ENCODE data around the gene RPGRIP1L. TPM values are rescaled to one million over a fixed set of nuclear protein-coding genes. Genes with fewer than 3 reads are reported as not detected.

Gene RPGRIP1L
- total RNA-seq, 1 experiment from 2014 or later, result 10.3 TPM

DNA sequence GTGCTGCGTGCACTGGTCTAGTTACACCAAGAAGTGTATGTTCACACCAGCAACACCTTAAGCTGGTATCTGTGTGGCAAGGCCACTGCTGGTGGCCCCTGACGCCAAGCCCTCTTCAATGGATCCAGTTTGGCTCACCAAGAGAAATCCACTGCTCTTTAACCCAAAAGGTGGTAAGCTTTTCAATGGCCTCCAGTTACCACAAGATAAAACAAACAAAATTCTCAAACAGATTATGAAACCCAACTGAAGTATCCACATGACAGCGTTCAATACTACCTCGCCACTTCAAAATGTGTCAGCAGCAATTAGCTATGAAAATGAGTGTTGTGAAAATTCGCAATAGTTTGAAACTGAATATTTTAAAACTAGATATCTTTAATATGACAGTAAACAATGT lies 104.1 kb downstream of the RPGRIP1L start:
- H3K4me1 ChIP-seq (ENCODE audit: control insufficient read depth in 1 of 2, insufficient read depth in 2 of 2, low read length in 2 of 2), result no peaks in the 10 kb centered on the region
- no peak overlapping the region for H2AFZ ChIP-seq (ENCODE audit: low read depth, low read length, poor library complexity, severe bottlenecking)
- ChIA-PET CTCF (no interaction called here), POLR2A (no interaction called here), RAD21 (ENCODE audit: low non-redundant PET in 1 of 2, low total read pairs in 2 of 2, uncharacterized antibody in 2 of 2, unreplicated experiment in 2 of 2) (no interaction called here)
- no peaks in the 10 kb centered on the region for H3K27me3 ChIP-seq (ENCODE audit: insufficient read depth, low read length)
- no peak overlapping the region for H3K4me3 ChIP-seq (replicated peaks in 1 of 2; ENCODE audit: low read depth in 1 of 2, low read length in 2 of 2)
- H3K4me2 ChIP-seq (ENCODE audit: low read length), result no peak overlapping the region
- ATAC-seq (no peak), DNase-seq (ENCODE audit: low read depth, low spot score) (no peak)
- H3K9me3 ChIP-seq (ENCODE audit: control insufficient read depth in 1 of 2, insufficient read depth in 1 of 2, low read depth in 1 of 2, low read length in 2 of 2), result no peaks in the 10 kb centered on the region
- no peak overlapping the region for H3K9ac ChIP-seq (ENCODE audit: low read length)
- H3K79me2 ChIP-seq (ENCODE audit: insufficient read depth, low read length), result no peaks in the 10 kb centered on the region
- H3K27ac ChIP-seq (ENCODE audit: low read depth, low read length), result no peak overlapping the region
- BruUV-seq (replicated peaks), result no TSS peak
- no peaks in the 10 kb centered on the region for H3K36me3 ChIP-seq (ENCODE audit: control insufficient read depth in 1 of 2, insufficient read depth in 2 of 2, low read length in 2 of 2)
- intact Hi-C loops (cut with micrococcal nuclease), result loop anchor here (10.0 kb wide), 1 partner anchor 1085 kb away; no protein-coding TSS in a partner anchor
- TF ChIP-seq, protein P1, sequence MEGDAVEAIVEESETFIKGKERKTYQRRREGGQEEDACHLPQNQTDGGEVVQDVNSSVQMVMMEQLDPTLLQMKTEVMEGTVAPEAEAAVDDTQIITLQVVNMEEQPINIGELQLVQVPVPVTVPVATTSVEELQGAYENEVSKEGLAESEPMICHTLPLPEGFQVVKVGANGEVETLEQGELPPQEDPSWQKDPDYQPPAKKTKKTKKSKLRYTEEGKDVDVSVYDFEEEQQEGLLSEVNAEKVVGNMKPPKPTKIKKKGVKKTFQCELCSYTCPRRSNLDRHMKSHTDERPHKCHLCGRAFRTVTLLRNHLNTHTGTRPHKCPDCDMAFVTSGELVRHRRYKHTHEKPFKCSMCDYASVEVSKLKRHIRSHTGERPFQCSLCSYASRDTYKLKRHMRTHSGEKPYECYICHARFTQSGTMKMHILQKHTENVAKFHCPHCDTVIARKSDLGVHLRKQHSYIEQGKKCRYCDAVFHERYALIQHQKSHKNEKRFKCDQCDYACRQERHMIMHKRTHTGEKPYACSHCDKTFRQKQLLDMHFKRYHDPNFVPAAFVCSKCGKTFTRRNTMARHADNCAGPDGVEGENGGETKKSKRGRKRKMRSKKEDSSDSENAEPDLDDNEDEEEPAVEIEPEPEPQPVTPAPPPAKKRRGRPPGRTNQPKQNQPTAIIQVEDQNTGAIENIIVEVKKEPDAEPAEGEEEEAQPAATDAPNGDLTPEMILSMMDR (IDR thresholded peaks at IDR 0.05 in 2 of 3, conservative IDR thresholded peaks at IDR 0.05 in 1 of 3; ENCODE audit: borderline replicate concordance in 1 of 3, insufficient read depth in 1 of 3, low read depth in 2 of 3, low read length in 2 of 3), result no peak
- TF ChIP-seq REST (IDR thresholded peaks at IDR 0.05; ENCODE audit: low read depth) (no peak), EZH2 (IDR thresholded peaks at IDR 0.05) (no peak), POLR2AphosphoS5 (IDR thresholded peaks at IDR 0.05; ENCODE audit: low read depth, low read length) (no peak), SIN3A (IDR thresholded peaks at IDR 0.05; ENCODE audit: low read depth) (no peak), JUND (IDR thresholded peaks at IDR 0.05) (no peak), TCF7L2 (IDR thresholded peaks at IDR 0.05; ENCODE audit: borderline replicate concordance, extremely low read depth, insufficient read depth, insufficient read length) (no peak), POLR2A (IDR thresholded peaks at IDR 0.05; ENCODE audit: borderline replicate concordance, extremely low read depth, insufficient read depth, insufficient read length) (no peak), YY1 (IDR thresholded peaks at IDR 0.05; ENCODE audit: extremely low read depth, insufficient replicate concordance, low read depth, low read length) (no peak), EZH2phosphoT487 (IDR thresholded peaks at IDR 0.05; ENCODE audit: borderline replicate concordance) (no peak), ZFX (IDR thresholded peaks at IDR 0.05) (no peak)
- no peaks in the 10 kb centered on the region for H3K9me2 ChIP-seq (ENCODE audit: insufficient read depth)
- no peaks in the 10 kb centered on the region for H4K20me1 ChIP-seq (ENCODE audit: insufficient read depth)

All from HCT116 (cell line).